Sigmoid colon (tissue), 7 donors: Measurements from ENCODE around the gene ARHGAP6. TPM values are rescaled to one million over a fixed set of nuclear protein-coding genes. Genes with fewer than 3 reads are reported as not detected.
A peak's percentile ranks its signal among the peaks of the same experiment; 100 is the strongest.

Experiments
- DNase-seq: peaks from one replicate; pipeline ENCODE4 v3.0.0-alpha.2; 2019
- H3K27ac ChIP-seq, 4 donors: fragments of 200-600 bp; sonication (generic); one replicate each; pipeline ENCODE4 v1.5.1; 2016 to 2019; ENCODE audit warnings: mild to moderate bottlenecking in 1 of 4
- H3K27me3 ChIP-seq, 3 donors: fragments of 200-600 bp; sonication (generic); one replicate each; pipeline ENCODE4 v1.5.1; 2019; ENCODE audit warnings: mild to moderate bottlenecking in 1 of 3
- H3K36me3 ChIP-seq, 4 donors: fragments of 200-600 bp; sonication (generic); one replicate each; pipeline ENCODE4 v1.5.1; 2016 to 2019
- H3K4me1 ChIP-seq, 4 donors: fragments of 200-600 bp; sonication (generic); one replicate each; pipeline ENCODE4 v1.5.1; 2017 to 2019
- H3K4me3 ChIP-seq, 4 donors: fragments of 200-600 bp; sonication (generic); one replicate each; pipeline ENCODE4 v1.5.1; 2017 to 2019; ENCODE audit warnings: mild to moderate bottlenecking in 2 of 4, moderate library complexity in 1 of 4
- H3K9me3 ChIP-seq, 4 donors: fragments of 200-600 bp in 3 of 4; sonication (generic) in 3 of 4; one replicate each; pipeline versions ENCODE4 v1.5.1 to v1.6.1; 2013 to 2019
- CTCF ChIP-seq, 4 experiments: fragments of 450-650 bp in 3 of 4; fragments of 200-600 bp in 1 of 4; IDR thresholded peaks; one replicate each; pipeline ENCODE4 v1.5.1; 2016 to 2019; ENCODE audit warnings: antibody characterized with exemption in 4 of 4, mild to moderate bottlenecking in 3 of 4, moderate library complexity in 2 of 4
- EP300 ChIP-seq, 4 donors: sonication (generic); formaldehyde crosslinking; IDR thresholded peaks; one replicate each; pipeline ENCODE4 v1.6.1; 2017; ENCODE audit warnings: antibody characterized with exemption in 4 of 4
- POLR2A ChIP-seq, 2 donors: fragments of 450-650 bp; IDR thresholded peaks; one replicate each; pipeline ENCODE4 v1.6.1; 2016; ENCODE audit warnings: antibody characterized with exemption in 2 of 2, mild to moderate bottlenecking in 2 of 2, moderate library complexity in 2 of 2
- POLR2AphosphoS5 ChIP-seq, 4 donors: sonication (generic); formaldehyde crosslinking; IDR thresholded peaks; one replicate each; pipeline ENCODE4 v1.6.1; 2017; ENCODE audit warnings: antibody characterized with exemption in 4 of 4
- WGBS, 2 donors: extraction: QIAGEN DNeasy Blood & Tissue Kit; methylation state at CpG; one replicate each; pipeline ENCODE4 v1.1.7; 2013; 5-methylcytosine and 5-hydroxymethylcytosine counted together
- intact Hi-C: fragments of 100-400 bp; cut with DNase I; formaldehyde crosslinking; loops from one replicate; pipeline ENCODE4 v1.15.1; 2023
- polyA plus RNA-seq, 3 donors: library from polyadenylated mRNA; stranded (reverse); fragments of 200-250 nt; gene quantifications; one replicate each; pipeline ENCODE4 v1.2.3, GENCODE V29; 2013
- total RNA-seq, 4 donors: library from RNA; depleted of rRNA; stranded (reverse); fragments of >200 nt; gene quantifications; one replicate each; pipeline ENCODE4 v1.1.0, GENCODE V29; 2016
- donor health status: healthy with polysubstance abuse.
- donor health status: Bipolar disorder and iron deficiency.
- donor health status: healthy.

The ARHGAP6 gene
- total and polyA plus RNA-seq, 7 donors: 1.4 to 47.6 (median 36.2) TPM

DNA sequence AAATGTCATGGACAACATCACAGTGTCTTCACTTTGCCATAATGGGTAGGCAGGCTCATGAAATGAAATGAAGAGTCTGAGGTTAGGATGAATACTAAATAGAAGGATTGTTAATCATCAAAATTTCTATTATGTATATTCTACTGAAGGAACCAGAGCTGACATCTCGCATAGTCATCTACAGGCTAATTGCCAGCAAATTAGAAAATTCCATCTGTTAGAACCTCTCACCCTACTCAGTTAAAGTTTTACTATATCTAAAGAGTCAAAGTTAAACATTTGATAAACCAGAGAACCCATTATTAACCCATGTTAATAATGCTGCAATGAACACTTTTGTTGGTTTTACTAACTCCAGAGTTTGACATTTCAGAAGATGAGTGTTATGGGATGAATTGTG is 114.6 kb downstream of the ARHGAP6 start:
- Histone ChIP-seq H3K36me3 (no peaks in the 10 kb centered on the region), H3K4me3 (no peak overlapping the region), H3K9me3 (no peaks in the 10 kb centered on the region), H3K27ac (no peak overlapping the region), H3K27me3 (no peaks in the 10 kb centered on the region), H3K4me1 (no peaks in the 10 kb centered on the region)
- TF ChIP-seq CTCF (IDR thresholded peaks at IDR 0.05): no peak
- intact Hi-C loops: no loop called here
- DNase-seq: no peak
- WGBS, 2 donors: 92 to 96% methylated on average over 1 of the region's 1 CpG

DNA sequence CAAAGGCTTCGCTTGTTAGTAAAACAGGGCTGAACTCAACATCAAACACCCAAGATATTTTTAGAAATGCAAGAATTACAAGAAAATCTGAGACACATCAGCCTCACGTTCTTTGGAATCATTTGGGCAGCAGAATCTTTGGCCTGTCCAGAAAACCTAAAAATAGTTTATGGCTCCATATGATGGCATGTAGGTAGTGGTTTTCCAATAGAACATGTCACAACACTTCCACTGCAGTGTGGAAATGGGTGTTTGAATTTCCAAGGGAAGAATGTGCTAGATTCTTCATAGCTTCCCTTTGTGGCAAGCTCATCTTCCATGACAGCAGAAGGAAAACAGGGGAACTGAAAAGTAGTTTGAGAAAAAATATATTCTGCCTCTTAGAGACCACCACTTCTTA is 118.8 kb downstream of the ARHGAP6 start:
- no peaks in the 10 kb centered on the region for H3K4me1 ChIP-seq
- no peaks in the 10 kb centered on the region for H3K36me3 ChIP-seq
- no peak for DNase-seq
- TF ChIP-seq POLR2A (IDR thresholded peaks at IDR 0.05) (no peak), POLR2AphosphoS5 (IDR thresholded peaks at IDR 0.05) (no peak), CTCF (IDR thresholded peaks at IDR 0.05) (no peak), EP300 (IDR thresholded peaks at IDR 0.05) (no peak)
- no peaks in the 10 kb centered on the region for H3K9me3 ChIP-seq
- no peak overlapping the region for H3K27ac ChIP-seq
- no peak overlapping the region for H3K4me3 ChIP-seq
- WGBS, 2 donors: 64 to 77% methylated on average over 2 of the region's 2 CpGs
- no peaks in the 10 kb centered on the region for H3K27me3 ChIP-seq
- intact Hi-C loops: no loop called here

- TF ChIP-seq POLR2A (IDR thresholded peaks at IDR 0.05) (no peak), POLR2AphosphoS5 (IDR thresholded peaks at IDR 0.05) (no peak), EP300 (IDR thresholded peaks at IDR 0.05) (no peak), CTCF (IDR thresholded peaks at IDR 0.05) (no peak)
- Histone ChIP-seq H3K4me1 (peaks cover 0 to 8% (median 2%) of the 10 kb centered on the region in 4 donors), H3K9me3 (no peaks in the 10 kb centered on the region), H3K27me3 (no peaks in the 10 kb centered on the region), H3K4me3 (no peak overlapping the region), H3K27ac (no peak overlapping the region), H3K36me3 (no peaks in the 10 kb centered on the region)
- intact Hi-C loops: no loop called here
- WGBS, 2 donors: 84 to 92% methylated on average over 1 of the region's 1 CpG
- no peak for DNase-seq
Measured at GRCh38 chrX:11543249-11543648, 122.5 kb downstream of the ARHGAP6 start.

- peaks cover 0 to 9% (median 7%) of the 10 kb centered on the region in 4 donors for H3K4me1 ChIP-seq
- H3K27me3 ChIP-seq: no peaks in the 10 kb centered on the region
- 92 to 100% methylated on average over 1 of the region's 1 CpG for WGBS, 2 donors
- DNase-seq: no peak
- no peaks in the 10 kb centered on the region for H3K9me3 ChIP-seq
- intact Hi-C loops: no loop called here
- H3K4me3 ChIP-seq: no peak overlapping the region
- H3K27ac ChIP-seq: peak overlapping the region in 3 of 4 donors; percentile 34 to 63 (median 46)
- TF ChIP-seq EP300 (IDR thresholded peaks at IDR 0.05) (no peak), CTCF (IDR thresholded peaks at IDR 0.05) (no peak), POLR2A (IDR thresholded peaks at IDR 0.05) (no peak), POLR2AphosphoS5 (IDR thresholded peaks at IDR 0.05) (no peak)
- H3K36me3 ChIP-seq: no peaks in the 10 kb centered on the region
Measured at GRCh38 chrX:11541510-11541909, 124.2 kb downstream of the ARHGAP6 start.
